Measurements from ENCODE around the gene PFKFB1. TPM values are rescaled to one million over a fixed set of nuclear protein-coding genes. Genes with fewer than 3 reads are reported as not detected.
"Not testable (repeated sequence)": the region's sequence is repeated elsewhere in the genome, so short reads cannot be mapped to it uniquely, and the experiment has no call there.

PFKFB1 gene
- total RNA-seq, 1 donor from 2014 or later = 0.51 TPM

DNA sequence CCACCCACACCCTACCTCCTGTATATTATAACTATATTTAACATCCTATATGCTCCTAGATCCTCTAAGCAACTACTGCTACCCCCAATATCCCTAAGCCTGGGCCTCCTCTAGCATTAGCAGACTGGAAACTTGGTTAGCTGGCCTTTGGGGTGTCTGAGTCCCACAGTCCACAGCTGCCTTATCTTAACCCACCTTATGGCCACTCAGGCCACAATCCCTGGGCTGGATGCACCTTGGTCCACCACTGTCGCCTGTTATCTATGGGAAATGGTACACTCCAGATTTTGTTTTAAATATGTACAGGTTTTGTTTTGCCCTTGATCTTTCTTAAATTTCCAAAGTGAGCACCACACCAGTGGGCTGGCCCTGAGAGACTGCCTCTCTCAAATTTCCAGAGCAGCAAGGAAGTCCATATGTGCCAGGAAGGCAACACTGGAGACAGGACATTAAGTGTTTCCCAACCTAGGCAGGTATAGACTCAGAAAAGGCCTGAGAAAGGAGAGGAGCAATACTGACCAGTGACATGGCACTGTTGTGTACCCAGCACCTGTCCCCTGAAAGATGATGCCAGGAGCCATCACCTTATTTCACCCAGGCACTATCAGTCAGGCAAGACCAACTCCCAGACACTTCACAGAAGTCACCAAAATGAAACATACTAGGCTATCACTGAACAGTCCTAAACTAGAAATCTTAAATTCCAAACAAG lies 921 bp downstream of the PFKFB1 start:
- DNase-seq (ENCODE audit: extremely low spot score, unreplicated experiment) = no peak
- no peaks in the 10 kb centered on the region for H3K27me3 Mint-ChIP-seq
- TF ChIP-seq, protein P1, sequence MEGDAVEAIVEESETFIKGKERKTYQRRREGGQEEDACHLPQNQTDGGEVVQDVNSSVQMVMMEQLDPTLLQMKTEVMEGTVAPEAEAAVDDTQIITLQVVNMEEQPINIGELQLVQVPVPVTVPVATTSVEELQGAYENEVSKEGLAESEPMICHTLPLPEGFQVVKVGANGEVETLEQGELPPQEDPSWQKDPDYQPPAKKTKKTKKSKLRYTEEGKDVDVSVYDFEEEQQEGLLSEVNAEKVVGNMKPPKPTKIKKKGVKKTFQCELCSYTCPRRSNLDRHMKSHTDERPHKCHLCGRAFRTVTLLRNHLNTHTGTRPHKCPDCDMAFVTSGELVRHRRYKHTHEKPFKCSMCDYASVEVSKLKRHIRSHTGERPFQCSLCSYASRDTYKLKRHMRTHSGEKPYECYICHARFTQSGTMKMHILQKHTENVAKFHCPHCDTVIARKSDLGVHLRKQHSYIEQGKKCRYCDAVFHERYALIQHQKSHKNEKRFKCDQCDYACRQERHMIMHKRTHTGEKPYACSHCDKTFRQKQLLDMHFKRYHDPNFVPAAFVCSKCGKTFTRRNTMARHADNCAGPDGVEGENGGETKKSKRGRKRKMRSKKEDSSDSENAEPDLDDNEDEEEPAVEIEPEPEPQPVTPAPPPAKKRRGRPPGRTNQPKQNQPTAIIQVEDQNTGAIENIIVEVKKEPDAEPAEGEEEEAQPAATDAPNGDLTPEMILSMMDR (conservative IDR thresholded peaks at IDR 0.05) = no peak
- no peaks in the 10 kb centered on the region for H3K4me1 Mint-ChIP-seq (ENCODE audit: unreplicated experiment)
- no peaks in the 10 kb centered on the region for H3K36me3 Mint-ChIP-seq
- no peak overlapping the region for H3K4me3 Mint-ChIP-seq
- H3K27ac Mint-ChIP-seq = no peak overlapping the region
- H3K9me3 Mint-ChIP-seq = no peaks in the 10 kb centered on the region

DNA sequence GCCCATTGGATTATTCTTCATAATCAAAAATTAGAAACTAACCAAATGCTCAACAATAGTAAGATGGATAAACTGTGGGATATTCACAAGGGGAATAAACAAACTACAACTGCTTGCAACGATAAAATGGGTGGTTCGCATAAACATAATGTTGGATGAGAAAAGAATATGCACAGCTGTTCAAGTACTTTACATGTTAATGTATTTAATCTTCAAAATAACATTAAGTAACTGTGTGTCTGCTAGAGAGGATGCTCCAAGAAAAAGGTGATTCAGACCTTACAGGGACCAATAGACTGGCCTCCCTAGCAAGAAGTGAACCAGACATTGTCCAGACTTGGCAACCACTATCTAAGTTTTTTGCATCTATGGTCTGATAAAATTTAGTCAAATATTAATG lies 2.3 kb downstream of the PFKFB1 start:
- no peaks in the 10 kb centered on the region for H3K36me3 Mint-ChIP-seq
- TF ChIP-seq, protein P1 (conservative IDR thresholded peaks at IDR 0.05) = no peak
- no peak overlapping the region for H3K4me3 Mint-ChIP-seq
- no peaks in the 10 kb centered on the region for H3K9me3 Mint-ChIP-seq
- no peaks in the 10 kb centered on the region for H3K27me3 Mint-ChIP-seq
- no peak overlapping the region for H3K27ac Mint-ChIP-seq
- no peaks in the 10 kb centered on the region for H3K4me1 Mint-ChIP-seq (ENCODE audit: unreplicated experiment)
- DNase-seq (ENCODE audit: extremely low spot score, unreplicated experiment) = no peak

DNA sequence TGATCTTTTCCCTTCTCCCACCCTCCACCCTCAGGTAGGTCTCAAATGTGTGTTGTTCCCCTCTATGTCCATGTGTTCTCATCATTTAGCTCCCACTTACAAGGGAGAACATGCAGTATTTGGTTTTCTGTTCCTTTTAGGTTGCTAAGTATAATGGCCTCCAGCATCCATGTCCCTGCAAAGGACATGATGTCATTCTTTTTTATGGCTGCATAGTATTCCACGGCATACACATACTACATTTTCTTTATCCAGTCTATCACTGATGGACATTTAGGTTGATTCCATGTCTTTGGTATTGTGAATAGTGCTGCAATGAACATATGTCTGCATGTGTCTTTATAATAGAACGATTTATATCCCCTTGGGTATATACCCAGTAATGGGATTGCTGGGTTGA lies 10.7 kb downstream of the PFKFB1 start:
- H3K4me3 Mint-ChIP-seq; H3K36me3 Mint-ChIP-seq; DNase-seq (ENCODE audit: extremely low spot score, unreplicated experiment); H3K27ac Mint-ChIP-seq; H3K27me3 Mint-ChIP-seq; H3K4me1 Mint-ChIP-seq (ENCODE audit: unreplicated experiment); H3K9me3 Mint-ChIP-seq: not testable (repeated sequence)

DNA sequence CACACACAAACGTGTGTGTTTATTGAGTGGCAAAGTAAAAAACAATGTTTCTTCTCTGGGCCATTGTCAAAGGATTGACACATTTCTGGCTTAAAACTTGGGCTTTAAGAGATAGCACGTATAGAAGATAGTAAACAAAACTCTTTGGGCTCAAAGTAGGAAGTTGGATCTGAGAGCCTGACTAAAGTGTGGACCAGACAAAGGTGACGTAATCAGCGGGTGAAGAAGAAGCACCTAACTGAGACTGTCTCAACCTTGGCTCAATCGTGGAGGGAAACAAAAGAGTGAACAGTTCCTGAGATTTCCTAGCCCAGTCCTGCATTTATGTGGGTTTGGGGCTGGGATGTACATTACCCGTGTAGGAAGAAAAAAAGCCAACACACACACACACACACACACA lies 13.7 kb downstream of the PFKFB1 start:
- Mint-ChIP-seq H3K4me3 (no peak overlapping the region), H3K4me1 (ENCODE audit: unreplicated experiment) (no peaks in the 10 kb centered on the region), H3K27ac (no peak overlapping the region), H3K27me3 (no peaks in the 10 kb centered on the region), H3K36me3 (no peaks in the 10 kb centered on the region), H3K9me3 (no peaks in the 10 kb centered on the region)
- no peak for DNase-seq (ENCODE audit: extremely low spot score, unreplicated experiment)
- TF ChIP-seq, protein P1 (conservative IDR thresholded peaks at IDR 0.05) = no peak

DNA sequence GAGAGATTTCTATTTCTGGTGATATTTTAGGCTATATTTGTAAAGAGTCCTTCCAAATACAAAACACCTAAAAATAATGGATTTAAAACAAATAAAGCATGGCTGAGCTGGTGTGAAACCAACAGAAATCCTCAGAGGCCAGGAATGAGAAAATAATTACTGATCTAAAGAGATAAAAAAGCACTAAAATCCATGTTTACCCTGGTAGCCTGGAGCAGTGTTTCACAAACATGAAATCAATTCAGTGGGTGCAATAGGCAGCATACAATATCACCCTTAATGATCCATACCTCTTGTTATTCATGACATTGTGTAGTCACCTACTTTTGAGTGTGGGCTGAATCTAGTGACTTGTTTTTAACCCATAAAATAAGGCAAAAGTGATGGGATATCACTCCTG lies 14.6 kb downstream of the PFKFB1 start:
- no peaks in the 10 kb centered on the region for H3K4me1 Mint-ChIP-seq (ENCODE audit: unreplicated experiment)
- TF ChIP-seq, protein P1 (conservative IDR thresholded peaks at IDR 0.05) = no peak
- H3K27ac Mint-ChIP-seq = no peak overlapping the region
- no peaks in the 10 kb centered on the region for H3K36me3 Mint-ChIP-seq
- DNase-seq (ENCODE audit: extremely low spot score, unreplicated experiment) = no peak
- H3K9me3 Mint-ChIP-seq = no peaks in the 10 kb centered on the region
- H3K4me3 Mint-ChIP-seq = no peak overlapping the region
- H3K27me3 Mint-ChIP-seq = no peaks in the 10 kb centered on the region

DNA sequence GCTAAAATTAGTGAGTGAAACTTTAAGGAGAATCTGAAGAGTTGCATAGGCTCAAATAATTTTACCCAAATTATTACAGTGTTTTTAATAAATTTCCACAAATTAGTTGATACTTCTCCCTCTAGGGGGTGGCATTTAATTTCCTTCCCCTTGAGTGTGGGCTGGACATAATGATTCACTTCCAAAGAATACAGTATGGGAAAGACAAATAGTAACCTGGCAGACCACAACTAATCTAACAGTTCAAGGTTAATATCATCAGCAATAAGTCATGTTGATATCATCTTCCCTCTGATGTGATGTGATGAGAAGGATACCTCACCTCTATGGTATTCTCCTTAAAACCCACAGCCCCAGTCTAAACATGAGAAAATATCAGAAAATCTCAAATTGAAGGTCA lies 15.5 kb downstream of the PFKFB1 start:
- no peaks in the 10 kb centered on the region for H3K9me3 Mint-ChIP-seq
- H3K4me1 Mint-ChIP-seq (ENCODE audit: unreplicated experiment) = no peaks in the 10 kb centered on the region
- TF ChIP-seq, protein P1 (conservative IDR thresholded peaks at IDR 0.05) = no peak
- no peaks in the 10 kb centered on the region for H3K27me3 Mint-ChIP-seq
- no peak overlapping the region for H3K4me3 Mint-ChIP-seq
- no peaks in the 10 kb centered on the region for H3K36me3 Mint-ChIP-seq
- H3K27ac Mint-ChIP-seq = no peak overlapping the region
- no peak for DNase-seq (ENCODE audit: extremely low spot score, unreplicated experiment)
